IPS DF 6.9 (cell line): ENCODE results near the gene GARIN5A.

ENCODE experiments used
- DNase-seq: peaks from one replicate; pipeline ENCODE4 v3.0.0-alpha.2; 2013; ENCODE audit warnings: low read depth, low spot score
- H3K27ac ChIP-seq: one replicate; pipeline ENCODE4 v1.5.1; 2013; ENCODE audit warnings: low read length, control low read depth
- H3K27me3 ChIP-seq: 2 replicates; pipeline ENCODE4 v1.6.1; 2013; ENCODE audit warnings: mild to moderate bottlenecking, low read length; ENCODE audit not compliant: control insufficient read depth, insufficient read depth
- H3K36me3 ChIP-seq: 2 replicates; pipeline ENCODE4 v1.6.1; 2013; ENCODE audit warnings: low read length; ENCODE audit not compliant: control insufficient read depth, insufficient read depth
- H3K4me1 ChIP-seq: 2 replicates; pipeline ENCODE4 v1.6.1; 2013; ENCODE audit warnings: low read length; ENCODE audit not compliant: control insufficient read depth, insufficient read depth
- H3K4me3 ChIP-seq: 2 replicates; pipeline ENCODE4 v1.5.1; 2013; ENCODE audit warnings: mild to moderate bottlenecking, low read length
- H3K9me3 ChIP-seq: 2 replicates; pipeline ENCODE4 v1.6.1; 2013; ENCODE audit warnings: low read length, inconsistent platforms; ENCODE audit not compliant: control insufficient read depth, insufficient read depth
- WGBS: extraction: QIAGEN DNeasy Blood & Tissue Kit; methylation state at CpG from one replicate; pipeline ENCODE4 v1.1.7; 2013; ENCODE audit warnings: mixed read lengths, missing lambda C conversion rate; ENCODE audit not compliant: insufficient read length, insufficient coverage; 5-methylcytosine and 5-hydroxymethylcytosine counted together

GARIN5A gene

GRCh38 chr19:50476224-50476906 is at the start of gene GARIN5A, which contains the start of gene EMC10:
Gene GARIN5A, minus strand, starts transcription at chr19:50476848. Its CDS starts 460 bp downstream, at chr19:50476388.
Gene EMC10, plus strand, starts transcription at chr19:50476507. Its CDS starts 38 bp downstream, at chr19:50476545.
- no peak within 1 kb of the TSS for H3K27ac ChIP-seq
- no peaks in the 10 kb centered on the region for H3K27me3 ChIP-seq
- peak within 1 kb of the TSS; percentile 78 for H3K4me3 ChIP-seq
- no peaks in the 10 kb centered on the region; the same call in 1 of the 2 replicates for H3K4me1 ChIP-seq
- no peak for DNase-seq
- H3K36me3 ChIP-seq, result peaks cover 2% of the 10 kb centered on the region; the same call in 1 of the 2 replicates
- H3K9me3 ChIP-seq, result peaks cover 1% of the 10 kb centered on the region; the same call in 1 of the 2 replicates
- no CpG with 5 or more reads among the region's 58 CpGs for WGBS

GRCh38 chr19:50522881-50523280 is 46.2 kb upstream of the GARIN5A start:
- H3K36me3 ChIP-seq, result no peaks in the 10 kb centered on the region; the same call in 1 of the 2 replicates
- WGBS, result no CpG with 5 or more reads among the region's 10 CpGs
- H3K27me3 ChIP-seq, result no peaks in the 10 kb centered on the region
- no peak overlapping the region for H3K27ac ChIP-seq
- no peak overlapping the region for H3K4me3 ChIP-seq
- peaks cover 13% of the 10 kb centered on the region for H3K9me3 ChIP-seq
- H3K4me1 ChIP-seq, result no peaks in the 10 kb centered on the region
- DNase-seq, result no peak

GRCh38 chr19:50520822-50521465 is 44.3 kb upstream of the GARIN5A start:
- H3K27me3 ChIP-seq, result no peaks in the 10 kb centered on the region
- H3K4me1 ChIP-seq, result no peaks in the 10 kb centered on the region
- DNase-seq, result no peak
- WGBS, result no CpG with 5 or more reads among the region's 17 CpGs
- H3K36me3 ChIP-seq, result no peaks in the 10 kb centered on the region; the same call in 1 of the 2 replicates
- no peak overlapping the region for H3K27ac ChIP-seq
- H3K9me3 ChIP-seq, result peaks cover 13% of the 10 kb centered on the region
- H3K4me3 ChIP-seq, result no peak overlapping the region

- no peak for DNase-seq
- no peaks in the 10 kb centered on the region for H3K4me1 ChIP-seq
- no peaks in the 10 kb centered on the region for H3K27me3 ChIP-seq
- no peaks in the 10 kb centered on the region; the same call in 1 of the 2 replicates for H3K36me3 ChIP-seq
- H3K4me3 ChIP-seq, result no peak overlapping the region
- WGBS, result no CpG with 5 or more reads among the region's 40 CpGs
- H3K9me3 ChIP-seq, result peaks cover 15% of the 10 kb centered on the region
- no peak overlapping the region for H3K27ac ChIP-seq
These were observed 42.4 kb upstream of the GARIN5A start for GRCh38 chr19:50519006-50519575.

GRCh38 chr19:50518091-50519005 is 41.7 kb upstream of the GARIN5A start:
- no peak overlapping the region for H3K4me3 ChIP-seq
- peaks cover 15% of the 10 kb centered on the region for H3K9me3 ChIP-seq
- WGBS, result no CpG with 5 or more reads among the region's 87 CpGs
- no peaks in the 10 kb centered on the region; the same call in 1 of the 2 replicates for H3K36me3 ChIP-seq
- no peaks in the 10 kb centered on the region for H3K4me1 ChIP-seq
- no peak overlapping the region for H3K27ac ChIP-seq
- no peak for DNase-seq
- H3K27me3 ChIP-seq, result no peaks in the 10 kb centered on the region

DNA sequence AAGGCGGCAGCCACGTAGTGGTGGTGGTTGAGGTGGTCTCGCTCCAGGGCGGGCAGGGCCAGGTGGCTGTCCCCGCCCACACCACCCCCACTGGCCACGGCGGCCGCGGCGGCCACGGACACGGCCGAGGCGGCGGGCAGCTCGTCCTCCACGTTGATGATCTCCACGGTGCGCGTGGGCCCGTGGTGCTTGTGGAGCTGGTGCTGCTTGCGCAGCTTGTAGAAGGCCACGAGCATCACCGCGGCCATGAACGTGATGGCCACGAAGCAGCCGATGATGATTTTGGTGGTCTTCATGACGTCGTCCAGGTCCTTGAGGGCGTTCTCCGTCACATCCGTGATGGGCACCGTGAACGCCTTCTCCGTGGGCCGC is 41.0 kb upstream of the GARIN5A start:
- WGBS, result no CpG with 5 or more reads among the region's 37 CpGs
- H3K27ac ChIP-seq, result no peak overlapping the region
- H3K27me3 ChIP-seq, result no peaks in the 10 kb centered on the region
- no peaks in the 10 kb centered on the region; the same call in 1 of the 2 replicates for H3K36me3 ChIP-seq
- H3K9me3 ChIP-seq, result peaks cover 12% of the 10 kb centered on the region
- H3K4me3 ChIP-seq, result no peak overlapping the region; the same call in 1 of the 2 replicates
- H3K4me1 ChIP-seq, result no peaks in the 10 kb centered on the region
- DNase-seq, result no peak

DNA sequence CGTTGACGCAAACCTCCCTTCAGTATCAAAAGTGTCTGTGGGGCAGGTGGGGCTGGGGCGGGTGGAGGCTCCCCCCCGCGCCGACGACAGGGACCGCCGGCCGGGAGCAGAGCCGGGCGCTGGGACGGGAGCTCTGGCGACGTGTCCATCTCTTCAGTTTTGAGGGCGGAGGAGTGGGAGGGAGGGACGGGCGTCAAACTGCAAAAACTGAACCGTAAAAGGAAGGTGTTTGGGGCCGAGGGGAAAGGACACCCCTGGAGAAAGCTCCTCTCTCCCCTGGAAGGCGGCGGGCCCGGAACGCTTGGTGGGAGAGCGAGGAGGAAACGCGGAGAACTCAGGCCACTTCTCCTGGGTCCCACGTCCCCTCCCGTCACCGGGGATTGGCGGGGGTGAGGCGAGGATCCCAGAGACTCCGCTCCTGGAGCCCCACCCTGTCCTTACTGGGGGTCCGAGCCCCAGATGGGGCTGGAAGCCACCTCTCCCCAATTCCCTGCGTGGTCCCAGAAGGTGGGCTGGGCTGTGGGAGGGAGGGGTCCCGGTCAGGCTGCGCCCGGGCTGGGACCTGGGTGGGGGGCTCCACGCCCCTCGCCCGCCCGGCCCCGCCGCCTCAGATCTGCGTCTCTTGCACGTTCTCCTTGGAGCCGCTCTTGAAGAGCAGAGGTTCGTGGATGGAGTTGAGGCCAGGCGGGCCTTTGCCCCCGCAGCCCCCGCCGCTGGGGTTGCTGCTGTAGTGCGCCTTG is 40.5 kb upstream of the GARIN5A start:
- Histone ChIP-seq H3K36me3 (no peaks in the 10 kb centered on the region; the same call in 1 of the 2 replicates), H3K9me3 (peaks cover 12% of the 10 kb centered on the region), H3K4me3 (no peak overlapping the region), H3K4me1 (no peaks in the 10 kb centered on the region), H3K27ac (no peak overlapping the region), H3K27me3 (no peaks in the 10 kb centered on the region)
- DNase-seq, result no peak
- WGBS, result no CpG with 5 or more reads among the region's 53 CpGs

GRCh38 chr19:50516456-50516855 is 39.8 kb upstream of the GARIN5A start:
- Histone ChIP-seq H3K27ac (no peak overlapping the region), H3K4me1 (no peaks in the 10 kb centered on the region), H3K9me3 (peaks cover 12% of the 10 kb centered on the region), H3K27me3 (no peaks in the 10 kb centered on the region), H3K4me3 (no peak overlapping the region), H3K36me3 (no peaks in the 10 kb centered on the region; the same call in 1 of the 2 replicates)
- DNase-seq, result no peak
- no CpG with 5 or more reads among the region's 12 CpGs for WGBS

DNA sequence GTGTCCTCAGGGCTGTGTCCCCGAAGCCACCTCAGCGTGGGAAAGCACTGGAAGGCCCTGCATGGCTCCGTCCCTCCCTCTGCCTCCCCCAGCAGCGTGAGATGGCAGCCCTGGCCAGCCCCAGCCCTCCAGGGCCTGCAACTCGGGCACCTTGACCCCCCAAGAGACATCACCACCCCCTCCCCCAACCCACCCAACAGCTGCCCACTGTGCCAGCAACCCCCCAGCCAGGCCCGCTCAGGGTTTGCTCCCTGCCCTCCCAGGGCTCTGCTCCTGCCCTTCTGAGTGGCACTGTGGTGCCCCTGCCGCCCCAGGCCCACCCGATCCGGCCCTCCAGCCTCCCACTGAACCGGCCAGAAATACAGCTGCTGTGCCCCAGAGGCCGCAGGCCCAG is 38.5 kb upstream of the GARIN5A start:
- no CpG with 5 or more reads among the region's 11 CpGs for WGBS
- DNase-seq, result no peak
- H3K4me3 ChIP-seq, result no peak overlapping the region
- no peaks in the 10 kb centered on the region for H3K4me1 ChIP-seq
- H3K27me3 ChIP-seq, result no peaks in the 10 kb centered on the region
- peaks cover 9% of the 10 kb centered on the region for H3K9me3 ChIP-seq
- no peaks in the 10 kb centered on the region; the same call in 1 of the 2 replicates for H3K36me3 ChIP-seq
- no peak overlapping the region for H3K27ac ChIP-seq
